Stimulated activated CD8-positive, alpha-beta memory T cell treated with anti-CD3 and anti-CD28 coated beads, Interleukin-4, amount 100 ng/mL, for 4 hours (primary cell): Measurements from ENCODE around the gene LDHAL6B.

Source experiments
- DNase-seq, 2 donors: peaks; one replicate each; pipeline ENCODE4 v3.0.0-alpha.2; 2020; ENCODE audit warnings: low read depth in 2 of 2, low spot score in 1 of 2

Gene LDHAL6B

GRCh38 chr15:59176653-59177316 lies 29.9 kb upstream of the LDHAL6B start:
- no peak for DNase-seq

- DNase-seq, result no peak
These were observed 29.4 kb upstream of the LDHAL6B start for GRCh38 chr15:59177317-59177660.

GRCh38 chr15:59178151-59178695 lies 28.4 kb upstream of the LDHAL6B start:
- no peak for DNase-seq

GRCh38 chr15:59179717-59180116 lies 26.9 kb upstream of the LDHAL6B start:
- DNase-seq, result no peak

GRCh38 chr15:59180945-59181600 lies 25.6 kb upstream of the LDHAL6B start:
- no peak for DNase-seq

GRCh38 chr15:59185725-59186124 lies 20.9 kb upstream of the LDHAL6B start:
- no peak for DNase-seq

- DNase-seq, result no peak
These were observed 20.1 kb upstream of the LDHAL6B start for GRCh38 chr15:59186501-59186900.

GRCh38 chr15:59189241-59189640 lies 17.4 kb upstream of the LDHAL6B start:
- DNase-seq, result no peak

- DNase-seq, result no peak
These were observed 16.4 kb upstream of the LDHAL6B start for GRCh38 chr15:59190291-59190690.

GRCh38 chr15:59191855-59192237 lies 14.8 kb upstream of the LDHAL6B start:
- no peak for DNase-seq

- DNase-seq, result no peak
These were observed 11.9 kb upstream of the LDHAL6B start for GRCh38 chr15:59194639-59195325.

GRCh38 chr15:59196416-59196815 lies 10.2 kb upstream of the LDHAL6B start:
- no peak for DNase-seq

GRCh38 chr15:59197454-59197853 lies 9.2 kb upstream of the LDHAL6B start:
- DNase-seq, result no peak

- no peak for DNase-seq
These were observed 6.8 kb upstream of the LDHAL6B start for GRCh38 chr15:59199626-59200465.

- DNase-seq, result no peak
These were observed 6.1 kb upstream of the LDHAL6B start for GRCh38 chr15:59200560-59200959.

- DNase-seq, result no peak
These were observed 3.6 kb upstream of the LDHAL6B start for GRCh38 chr15:59203008-59203407.

- no peak for DNase-seq
These were observed 3.0 kb upstream of the LDHAL6B start for GRCh38 chr15:59203657-59204056.

- DNase-seq, result no peak
These were observed 612 bp upstream of the LDHAL6B start for GRCh38 chr15:59205839-59206622.

GRCh38 chr15:59208613-59209249 lies 2.1 kb downstream of the LDHAL6B start:
- no peak for DNase-seq

- DNase-seq, result no peak
These were observed 3.5 kb downstream of the LDHAL6B start for GRCh38 chr15:59210186-59210585.
